Testis (tissue), 2 donors: ENCODE results near the gene TRIM61.

ENCODE experiments used
- POLR2A ChIP-seq: fragments of 450-650 bp; IDR thresholded peaks from one replicate; pipeline ENCODE4 v1.6.1; 2017; ENCODE audit warnings: antibody characterized with exemption, mild to moderate bottlenecking, moderate library complexity
- TF ChIP-seq, protein P1 (sequence below), 3 experiments: fragments of 450-650 bp in 2 of 3; fragments of 200-600 bp in 1 of 3; sonication (generic) in 1 of 3; IDR thresholded peaks; one replicate each; pipeline ENCODE4 v1.5.1; 2016 to 2019; ENCODE audit warnings: antibody characterized with exemption in 3 of 3, mild to moderate bottlenecking in 2 of 3, moderate library complexity in 1 of 3

DNA sequence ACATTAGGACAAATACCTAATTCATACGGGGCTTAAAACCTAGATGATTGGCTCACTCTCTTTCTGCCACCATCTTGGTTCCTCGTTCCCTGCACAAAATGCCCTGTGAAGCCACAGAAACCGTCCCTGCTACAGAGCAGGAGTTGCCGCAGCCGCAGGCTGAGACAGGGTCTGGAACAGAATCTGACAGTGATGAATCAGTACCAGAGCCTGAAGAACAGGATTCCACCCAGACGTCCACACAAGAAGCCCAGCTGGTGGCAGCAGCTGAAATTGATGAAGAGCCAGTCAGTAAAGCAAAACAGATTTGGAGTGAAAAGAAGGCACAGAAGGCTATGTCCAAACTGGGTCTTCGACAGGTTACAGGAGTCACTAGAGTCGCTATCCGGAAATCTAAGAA, 34.3 kb downstream of the TRIM61 start:
- TF ChIP-seq, protein P1, sequence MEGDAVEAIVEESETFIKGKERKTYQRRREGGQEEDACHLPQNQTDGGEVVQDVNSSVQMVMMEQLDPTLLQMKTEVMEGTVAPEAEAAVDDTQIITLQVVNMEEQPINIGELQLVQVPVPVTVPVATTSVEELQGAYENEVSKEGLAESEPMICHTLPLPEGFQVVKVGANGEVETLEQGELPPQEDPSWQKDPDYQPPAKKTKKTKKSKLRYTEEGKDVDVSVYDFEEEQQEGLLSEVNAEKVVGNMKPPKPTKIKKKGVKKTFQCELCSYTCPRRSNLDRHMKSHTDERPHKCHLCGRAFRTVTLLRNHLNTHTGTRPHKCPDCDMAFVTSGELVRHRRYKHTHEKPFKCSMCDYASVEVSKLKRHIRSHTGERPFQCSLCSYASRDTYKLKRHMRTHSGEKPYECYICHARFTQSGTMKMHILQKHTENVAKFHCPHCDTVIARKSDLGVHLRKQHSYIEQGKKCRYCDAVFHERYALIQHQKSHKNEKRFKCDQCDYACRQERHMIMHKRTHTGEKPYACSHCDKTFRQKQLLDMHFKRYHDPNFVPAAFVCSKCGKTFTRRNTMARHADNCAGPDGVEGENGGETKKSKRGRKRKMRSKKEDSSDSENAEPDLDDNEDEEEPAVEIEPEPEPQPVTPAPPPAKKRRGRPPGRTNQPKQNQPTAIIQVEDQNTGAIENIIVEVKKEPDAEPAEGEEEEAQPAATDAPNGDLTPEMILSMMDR (IDR thresholded peaks at IDR 0.05) = no peak
- no peak for TF ChIP-seq POLR2A
